ENCODE measurements around the gene ANXA1. TPM values are rescaled to one million over a fixed set of nuclear protein-coding genes. Genes with fewer than 3 reads are reported as not detected.

Gene ANXA1
- total RNA-seq, 1 experiment from 2014 or later = 2.1 TPM

GRCh38 chr9:73121375-73121935, 30.2 kb upstream of the ANXA1 start:
- POLR2A ChIA-PET = interaction anchor here (0.7 kb wide), 1 partner anchor 1448 kb away, joined by 3 read pairs; no protein-coding TSS in a partner anchor
- Mint-ChIP-seq H3K27me3 (ENCODE audit: low read depth) (no peaks in the 10 kb centered on the region), H3K9me3 (peaks cover 4% of the 10 kb centered on the region), H3K4me3 (no peak overlapping the region), H3K4me1 (no peaks in the 10 kb centered on the region), H3K27ac (no peak overlapping the region), H3K36me3 (no peaks in the 10 kb centered on the region)
- CTCF ChIA-PET = interaction anchor here (2.3 kb wide), 1 partner anchor 13 kb away, joined by 8 read pairs; no protein-coding TSS in a partner anchor
- ATAC-seq (no peak), DNase-seq (ENCODE audit: low spot score) (no peak)
- TF ChIP-seq ZNF512 (CRISPR knock-in tag; IDR thresholded peaks at IDR 0.05; ENCODE audit: borderline replicate concordance) = no peak
- no peak for TF ChIP-seq FOXK1 (CRISPR knock-in tag; IDR thresholded peaks at IDR 0.05)
- TF ChIP-seq NFYB (CRISPR knock-in tag; conservative IDR thresholded peaks at IDR 0.05; ENCODE audit: low read depth) = no peak
- no peak for TF ChIP-seq USF2 (CRISPR knock-in tag; IDR thresholded peaks at IDR 0.05)
- TF ChIP-seq GTF2I (CRISPR knock-in tag; conservative IDR thresholded peaks at IDR 0.05) = no peak
- TF ChIP-seq MAX (CRISPR knock-in tag; IDR thresholded peaks at IDR 0.05) = no peak

GRCh38 chr9:73125651-73126050, 26.0 kb upstream of the ANXA1 start:
- Mint-ChIP-seq H3K36me3 (no peaks in the 10 kb centered on the region), H3K27ac (no peak overlapping the region), H3K27me3 (ENCODE audit: low read depth) (no peaks in the 10 kb centered on the region), H3K9me3 (peaks cover 4% of the 10 kb centered on the region), H3K4me3 (no peak overlapping the region), H3K4me1 (no peaks in the 10 kb centered on the region)
- DNase-seq (ENCODE audit: low spot score) (no peak), ATAC-seq (no peak)
- CTCF ChIA-PET = no interaction called here
- POLR2A ChIA-PET = no interaction called here
- TF ChIP-seq PREB (CRISPR knock-in tag; IDR thresholded peaks at IDR 0.05; ENCODE audit: borderline replicate concordance) (no peak), MAX (CRISPR knock-in tag; IDR thresholded peaks at IDR 0.05) (no peak), ZNF219 (CRISPR knock-in tag; IDR thresholded peaks at IDR 0.05; ENCODE audit: borderline replicate concordance) (no peak), STAT6 (CRISPR knock-in tag; conservative IDR thresholded peaks at IDR 0.05; ENCODE audit: low read depth) (no peak), GRHL2 (CRISPR knock-in tag; IDR thresholded peaks at IDR 0.05; ENCODE audit: insufficient replicate concordance, severe bottlenecking) (no peak), ZNF121 (CRISPR knock-in tag; IDR thresholded peaks at IDR 0.05) (no peak), ERG (CRISPR knock-in tag; IDR thresholded peaks at IDR 0.05) (no peak), HMGXB4 (CRISPR knock-in tag; IDR thresholded peaks at IDR 0.05) (no peak), MYBL2 (CRISPR knock-in tag; IDR thresholded peaks at IDR 0.05) (no peak), IRF2 (CRISPR knock-in tag; IDR thresholded peaks at IDR 0.05; ENCODE audit: borderline replicate concordance, low read depth) (no peak), USF2 (CRISPR knock-in tag; IDR thresholded peaks at IDR 0.05) (no peak), ZNF416 (CRISPR knock-in tag; IDR thresholded peaks at IDR 0.05) (no peak), JUN (CRISPR knock-in tag; IDR thresholded peaks at IDR 0.05) (no peak), E2F5 (CRISPR knock-in tag; IDR thresholded peaks at IDR 0.05) (no peak)
